Stimulated activated CD8-positive, alpha-beta memory T cell treated with anti-CD3 and anti-CD28 coated beads, Interleukin-2, amount 100 ng/mL, for 48 hours (primary cell): Measurements from ENCODE around the gene CARS1.
"Not testable (repeated sequence)": the region's sequence is repeated elsewhere in the genome, so short reads cannot be mapped to it uniquely, and the experiment has no call there.

ENCODE experiments used
- DNase-seq, 2 donors: peaks; one replicate each; pipeline ENCODE4 v3.0.0-alpha.2; 2020; ENCODE audit warnings: low read depth in 2 of 2

CARS1 gene

DNA sequence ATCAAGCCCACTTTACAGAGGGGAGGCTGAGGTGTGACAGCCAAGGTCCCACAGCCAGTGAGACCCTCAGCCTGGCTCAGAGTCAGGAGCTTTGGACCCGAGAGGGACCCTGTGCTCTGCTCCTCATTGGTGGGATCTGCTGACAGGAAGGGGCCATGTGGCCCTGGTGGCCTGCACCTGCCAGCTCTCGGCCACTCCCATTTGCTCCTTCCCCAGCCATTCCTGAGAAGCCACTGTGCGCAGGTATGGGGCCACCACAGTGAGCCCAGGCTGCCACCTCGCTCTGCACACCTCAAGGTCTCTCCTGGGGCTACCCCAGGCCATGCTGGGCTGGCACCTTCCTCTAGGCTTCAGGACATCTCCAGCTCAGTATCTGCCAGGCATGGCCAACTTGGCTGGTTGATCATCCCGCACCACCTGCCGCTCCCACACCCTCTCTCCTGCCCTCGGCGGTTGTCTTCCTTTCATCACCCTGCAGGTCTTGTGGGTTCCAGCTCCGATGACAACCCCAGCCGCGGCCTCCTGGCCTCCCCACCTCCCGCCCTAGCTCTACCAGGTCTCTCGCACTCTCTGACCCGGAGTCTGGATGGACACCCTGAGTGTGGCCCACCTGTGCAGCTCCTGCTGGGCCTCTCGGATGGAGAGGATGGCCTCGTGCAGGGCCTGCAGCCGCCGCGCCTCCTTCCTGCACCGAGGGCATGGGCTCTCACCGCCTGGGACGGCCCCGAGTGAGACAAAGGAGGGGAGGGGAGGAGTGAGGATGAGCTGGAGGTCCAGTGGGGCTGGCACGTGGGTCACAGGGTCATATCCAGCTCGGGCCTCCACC lies 32.2 kb upstream of the CARS1 start:
- no peak for DNase-seq

DNA sequence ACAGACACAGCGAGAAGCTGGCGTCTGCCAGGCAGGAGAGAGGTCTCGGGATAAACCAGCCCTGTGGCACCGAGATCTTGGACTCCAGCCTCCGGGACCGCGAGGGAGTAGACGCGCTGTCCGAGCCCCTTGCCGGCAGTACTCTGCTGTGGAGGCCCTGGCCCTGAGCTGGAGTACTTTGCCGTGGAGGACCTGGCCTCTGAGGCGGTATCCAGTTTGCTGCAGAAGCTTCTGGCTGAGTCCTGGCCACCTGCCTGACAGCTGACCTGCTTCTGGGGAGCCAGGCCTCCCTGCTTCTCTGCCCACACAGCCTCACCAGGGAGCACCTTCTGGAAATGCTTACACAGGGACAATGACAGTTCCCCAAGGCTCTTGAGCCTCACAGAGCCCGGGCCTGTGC lies 31.6 kb upstream of the CARS1 start:
- DNase-seq = no peak

- no peak for DNase-seq
Measured at GRCh38 chr11:3087821-3088800, 30.9 kb upstream of the CARS1 start.

DNA sequence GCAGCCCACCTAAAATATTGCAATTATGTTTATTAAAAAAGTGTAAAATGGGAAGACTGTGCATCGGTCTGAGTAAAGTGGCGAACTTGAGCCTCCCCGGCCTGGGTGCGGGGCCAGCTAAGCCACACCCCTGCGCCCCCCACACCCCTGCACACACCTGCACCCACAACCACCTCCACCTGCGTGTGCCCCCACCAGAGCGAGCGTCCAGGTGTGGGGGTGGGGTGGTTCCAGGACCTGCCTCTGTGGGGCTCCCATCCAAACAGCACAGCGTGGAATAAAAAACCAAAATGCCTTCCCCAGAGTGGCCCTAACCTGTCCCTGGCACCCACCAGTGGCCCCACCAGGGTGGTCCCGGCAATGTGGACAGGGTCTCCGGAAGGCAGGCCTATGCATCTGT lies 30.1 kb upstream of the CARS1 start:
- no peak for DNase-seq

DNA sequence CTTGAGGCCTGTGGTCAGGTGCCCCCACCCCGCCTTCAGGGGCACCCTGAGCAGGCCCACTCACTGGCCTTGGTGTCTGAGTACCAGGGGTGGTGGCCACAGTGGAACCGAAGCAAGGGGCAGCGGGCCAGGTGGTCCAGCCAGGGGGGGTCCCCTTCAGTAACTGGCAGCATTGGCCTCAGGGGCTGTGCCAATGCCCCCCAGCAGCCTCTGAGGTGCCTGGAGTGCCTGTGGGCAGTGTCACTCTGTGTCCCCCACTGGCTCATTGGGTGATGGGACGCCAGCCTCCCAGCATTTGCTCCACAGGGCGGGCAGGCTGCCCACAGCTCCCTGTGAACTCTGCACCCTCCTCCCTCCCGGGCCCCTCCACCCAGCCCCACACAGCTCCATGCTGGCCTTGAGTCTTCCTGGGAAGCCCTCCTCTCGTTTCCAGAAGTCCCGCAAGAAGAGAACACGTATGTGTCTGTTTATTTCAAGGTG lies 29.5 kb upstream of the CARS1 start:
- no peak for DNase-seq

DNA sequence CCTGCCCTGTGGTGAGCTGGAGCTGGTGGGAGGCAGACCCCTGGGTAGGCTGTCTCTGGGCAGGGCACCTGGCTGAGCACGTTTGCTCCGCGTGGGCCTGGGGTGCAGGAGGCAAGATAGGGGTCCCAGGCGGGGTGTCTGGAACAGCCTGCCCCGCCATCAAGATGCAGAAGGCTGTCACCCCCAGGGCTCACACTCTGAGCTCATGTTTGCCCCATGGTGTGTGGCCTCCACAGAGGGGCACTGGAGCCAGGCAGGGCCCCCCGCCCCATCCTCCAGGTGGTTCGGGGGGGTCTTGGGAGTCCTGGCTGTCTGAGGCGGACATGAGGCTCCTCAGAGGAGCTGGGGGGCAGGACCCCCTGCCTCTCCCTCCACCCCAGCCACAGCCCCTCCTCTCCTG lies 28.9 kb upstream of the CARS1 start:
- DNase-seq = no peak

- no peak for DNase-seq
Measured at GRCh38 chr11:3085052-3085451, 27.8 kb upstream of the CARS1 start.

- DNase-seq = no peak
Measured at GRCh38 chr11:3083321-3083720, 26.1 kb upstream of the CARS1 start.

- no peak for DNase-seq
Measured at GRCh38 chr11:3081386-3081751, 24.1 kb upstream of the CARS1 start.

DNA sequence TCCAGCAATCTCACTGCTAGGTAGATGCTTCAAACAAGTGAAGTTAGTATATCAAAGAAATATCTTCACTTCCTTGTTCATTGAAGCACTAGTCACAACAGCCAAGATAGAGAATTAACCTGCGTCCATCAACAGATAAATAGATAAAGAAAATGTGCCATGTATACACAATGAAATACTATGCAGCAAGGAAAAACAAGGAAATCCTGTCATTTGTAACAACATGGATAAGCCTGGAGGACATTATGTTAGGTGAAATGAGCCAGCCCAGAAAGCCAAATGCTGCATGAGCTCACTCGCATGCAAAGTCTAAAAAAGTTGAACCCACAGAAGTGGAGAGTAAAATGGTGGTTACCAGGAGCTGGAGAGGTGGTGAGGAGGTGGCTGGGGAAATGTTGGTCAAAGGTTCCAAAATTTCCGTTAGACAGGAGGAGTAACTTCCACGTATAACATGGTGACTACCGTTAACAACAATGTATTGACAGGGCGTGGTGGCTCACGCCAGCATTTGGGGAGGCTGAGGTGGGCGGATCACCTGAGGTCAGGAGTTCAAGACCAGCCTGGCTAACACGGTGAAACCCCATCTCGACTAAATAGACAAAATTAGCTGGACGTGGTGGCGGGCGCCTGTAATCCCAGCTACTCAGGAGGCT lies 23.6 kb upstream of the CARS1 start:
- no peak for DNase-seq

DNA sequence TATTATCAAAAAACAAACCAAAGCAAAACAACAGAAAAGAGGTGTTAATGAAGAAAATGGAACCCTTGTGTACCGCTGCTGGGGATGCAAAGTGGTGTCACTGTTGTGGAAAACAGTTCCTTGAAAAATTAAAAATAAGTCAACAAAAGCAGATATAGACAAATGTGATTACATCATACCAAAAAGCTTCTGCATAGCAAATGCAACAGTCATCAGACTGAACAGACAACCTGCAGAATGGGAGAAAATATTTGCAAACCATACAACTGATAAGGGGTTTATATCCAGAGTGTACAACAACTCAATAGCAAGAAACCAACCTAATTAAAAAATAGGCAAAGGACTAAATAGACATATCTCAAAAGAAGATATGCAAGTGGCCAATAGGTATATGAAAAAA lies 22.9 kb upstream of the CARS1 start:
- no peak for DNase-seq

GRCh38 chr11:3077846-3078440 lies 20.7 kb upstream of the CARS1 start:
- DNase-seq = no peak

GRCh38 chr11:3077189-3077836 lies 20.1 kb upstream of the CARS1 start:
- no peak for DNase-seq

GRCh38 chr11:3074912-3075589 lies 17.8 kb upstream of the CARS1 start:
- DNase-seq = no peak

GRCh38 chr11:3073029-3073435 lies 15.8 kb upstream of the CARS1 start:
- DNase-seq = no peak

DNA sequence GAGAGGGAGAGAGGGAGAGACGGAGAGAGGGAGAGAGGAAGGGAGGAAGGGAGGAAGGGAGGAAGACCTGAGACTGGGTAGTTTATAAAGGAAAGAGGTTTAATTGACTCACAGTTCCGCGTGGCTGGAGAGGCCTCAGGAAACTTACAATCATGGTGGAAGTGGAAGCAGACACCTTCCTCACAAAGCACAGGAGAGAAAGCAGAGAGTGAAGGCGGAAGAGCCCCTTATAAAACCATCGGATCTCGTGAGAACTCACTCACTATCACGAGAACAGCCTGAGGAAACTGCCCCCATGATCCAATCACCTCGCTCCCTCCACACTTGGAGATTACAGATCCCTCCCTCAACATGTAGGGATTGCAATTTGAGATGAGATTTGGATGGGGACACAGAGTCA lies 12.2 kb upstream of the CARS1 start:
- DNase-seq = no peak

- DNase-seq = not testable (repeated sequence)
Measured at GRCh38 chr11:3066308-3066707, 9.1 kb upstream of the CARS1 start.

DNA sequence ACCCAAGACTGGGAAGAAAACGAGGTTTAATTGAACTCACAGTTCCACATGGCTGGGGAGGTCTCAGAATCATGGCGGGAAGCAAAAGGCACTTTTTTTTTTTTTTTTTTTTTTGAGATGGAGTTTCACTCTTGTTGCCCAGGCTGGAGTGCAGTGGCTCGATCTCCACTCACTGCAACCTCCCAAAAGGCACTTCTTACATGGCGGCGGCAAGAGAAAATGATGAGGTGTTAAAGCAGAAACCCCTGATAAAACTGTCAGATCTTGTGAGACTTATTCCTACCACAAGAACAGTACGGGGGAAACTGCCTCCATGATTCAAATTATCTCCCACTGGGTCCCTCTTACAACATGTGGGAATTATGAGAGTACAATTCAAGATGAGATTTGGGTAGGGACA lies 7.5 kb upstream of the CARS1 start:
- not testable (repeated sequence) for DNase-seq

DNA sequence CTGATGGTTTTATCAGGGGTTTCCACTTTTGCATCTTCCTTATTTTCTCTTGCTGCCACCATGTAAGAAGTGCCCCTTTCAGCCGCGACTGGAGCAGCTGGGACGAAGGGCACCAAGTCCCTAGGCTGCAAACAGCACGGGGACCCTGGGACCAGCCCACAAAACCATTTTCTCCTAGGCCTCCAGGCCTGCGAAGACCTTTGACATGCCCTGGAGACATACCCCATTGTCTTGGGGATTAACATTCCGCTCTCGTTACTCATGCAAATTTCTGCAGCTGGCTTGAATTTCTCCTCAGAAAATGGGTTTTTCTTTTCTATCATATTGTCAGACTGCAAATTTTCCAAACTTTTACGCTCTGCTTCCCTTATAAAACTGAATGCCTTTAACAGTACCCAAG lies 6.7 kb upstream of the CARS1 start:
- DNase-seq = not testable (repeated sequence)

- not testable (repeated sequence) for DNase-seq
Measured at GRCh38 chr11:3063432-3063831, 6.2 kb upstream of the CARS1 start.
